B cell (primary cell): ENCODE data around the gene CYP2W1. TPM values are rescaled to one million over a fixed set of nuclear protein-coding genes. Genes with fewer than 3 reads are reported as not detected.

Experiments
- ATAC-seq: fragments of 200-7000 bp; cut with Tn5 transposase; one replicate; pipeline ENCODE4 v1.10.0; 2021; ENCODE audit warnings: low read depth, mild to moderate bottlenecking, moderate number of reproducible peaks, moderate library complexity
- CTCF ChIA-PET: fragments of 350-600 bp; sonication (Branson Sonifier 250); formaldehyde crosslinking; loops from one replicate; lab custom pipeline; 2021; ENCODE audit warnings: antibody characterized with exemption, inconsistent platforms; lab: Charles Lee
- POLR2A ChIA-PET: fragments of 350-600 bp; sonication (Branson Sonifier 250); formaldehyde crosslinking; loops from one replicate; lab custom pipeline; 2021; ENCODE audit warnings: antibody characterized with exemption; lab: Charles Lee
- DNase-seq: peaks from one replicate; pipeline ENCODE4 v3.0.0; 2013
- H2AFZ ChIP-seq: 2 replicates; pipeline ENCODE4 v1.6.1; 2012; ENCODE audit warnings: mild to moderate bottlenecking, low read depth, low read length; ENCODE audit not compliant: insufficient read depth, poor library complexity, severe bottlenecking
- H3K27ac ChIP-seq, 2 donors: 1 replicate in 1 of 2; 2 replicates in 1 of 2; pipeline ENCODE4 v1.5.1; 2012 to 2013; ENCODE audit warnings: low read length in 2 of 2, mild to moderate bottlenecking in 2 of 2, moderate library complexity in 1 of 2
- H3K27me3 ChIP-seq, 4 experiments: fragments of 200-600 bp in 1 of 4; sonication (generic) in 1 of 4; replicated peaks in 1 of 4; 1 replicate in 2 of 4; 2 replicates in 2 of 4; pipeline versions ENCODE4 v1.6.1 to v1.7.0; 2013 to 2016; ENCODE audit warnings: low read length in 3 of 4, mild to moderate bottlenecking in 2 of 4, mixed read lengths in 1 of 4, moderate library complexity in 1 of 4; ENCODE audit not compliant: insufficient read depth in 4 of 4, control insufficient read depth in 3 of 4; ENCODE audit errors: control extremely low read depth in 1 of 4
- H3K36me3 ChIP-seq, 2 experiments: replicated peaks in 1 of 2; 1 replicate in 1 of 2; 2 replicates in 1 of 2; pipeline versions ENCODE4 v1.6.1 to v1.7.1; 2013; ENCODE audit warnings: low read length in 1 of 2; ENCODE audit not compliant: insufficient read depth in 2 of 2, control insufficient read depth in 1 of 2; ENCODE audit errors: control extremely low read depth in 1 of 2, extremely low read depth in 1 of 2
- H3K4me1 ChIP-seq, 2 donors: fragments of 200-600 bp in 1 of 2; sonication (generic) in 1 of 2; 1 replicate in 1 of 2; 2 replicates in 1 of 2; pipeline versions ENCODE4 v1.5.1 to v1.6.1; 2013 to 2017; ENCODE audit warnings: low read length in 2 of 2; ENCODE audit not compliant: control insufficient read depth in 2 of 2, insufficient read depth in 2 of 2
- H3K4me2 ChIP-seq: replicated peaks from 2 replicates; pipeline ENCODE3; 2012; ENCODE audit warnings: mild to moderate bottlenecking, low read depth, low read length; ENCODE audit not compliant: poor library complexity, severe bottlenecking
- H3K4me3 ChIP-seq, 5 experiments: fragments of 200-600 bp in 1 of 5; sonication (generic) in 1 of 5; 1 replicate in 3 of 5; 2 replicates in 2 of 5; pipeline versions ENCODE4 v1.5.1 to v1.7.0; 2011 to 2016; ENCODE audit warnings: low read length in 4 of 5, mild to moderate bottlenecking in 4 of 5, low read depth in 2 of 5, control low read depth in 1 of 5, moderate library complexity in 1 of 5; ENCODE audit not compliant: insufficient read depth in 1 of 5; ENCODE audit errors: control extremely low read depth in 1 of 5, extremely low read depth in 1 of 5
- H3K79me2 ChIP-seq: fragments of 200-600 bp; sonication (generic); one replicate; pipeline ENCODE4 v1.6.0; 2016; ENCODE audit warnings: low read length; ENCODE audit not compliant: control insufficient read depth, insufficient read depth
- H3K9ac ChIP-seq: fragments of 200-600 bp; sonication (generic); 2 replicates; pipeline ENCODE4 v1.6.1; 2017; ENCODE audit warnings: mild to moderate bottlenecking, low read length, moderate library complexity
- H3K9me3 ChIP-seq, 3 donors: one replicate each; pipeline versions ENCODE4 v1.6.1 to v1.7.1; 2013; ENCODE audit warnings: low read length in 2 of 3; ENCODE audit not compliant: control insufficient read depth in 2 of 3, insufficient read depth in 1 of 3; ENCODE audit errors: control extremely low read depth in 1 of 3
- H4K20me1 ChIP-seq: 2 replicates; pipeline ENCODE4 v1.6.0; 2012; ENCODE audit warnings: mild to moderate bottlenecking, low read length; ENCODE audit not compliant: insufficient read depth, control insufficient read depth, poor library complexity, severe bottlenecking
- H3K27ac Mint-ChIP-seq: one replicate; pipeline ENCODE4 v1.8.0; 2021; ENCODE audit warnings: mixed read lengths
- H3K27me3 Mint-ChIP-seq: one replicate; pipeline ENCODE4 v1.8.0; 2021; ENCODE audit warnings: mixed read lengths
- H3K4me1 Mint-ChIP-seq: one replicate; pipeline ENCODE4 v1.8.0; 2021; ENCODE audit warnings: mixed read lengths
- H3K4me3 Mint-ChIP-seq: one replicate; pipeline ENCODE4 v1.8.0; 2021; ENCODE audit warnings: mixed read lengths
- H3K9me3 Mint-ChIP-seq: one replicate; pipeline ENCODE4 v1.8.0; 2022; ENCODE audit warnings: mixed read lengths; ENCODE audit not compliant: insufficient read depth
- CTCF ChIP-seq: fragments of 200-600 bp; IDR thresholded peaks from one replicate; pipeline ENCODE4 v1.8.0; 2022; ENCODE audit warnings: antibody characterized with exemption, mild to moderate bottlenecking
- EZH2 ChIP-seq: IDR thresholded peaks from 2 replicates; pipeline ENCODE4 v1.6.1; 2012; ENCODE audit warnings: borderline replicate concordance, low read depth, mild to moderate bottlenecking, moderate library complexity, low read length; ENCODE audit not compliant: insufficient read depth, poor library complexity, severe bottlenecking
- WGBS: methylation state at CpG from one replicate; pipeline ENCODE4 v1.1.5; 2013; ENCODE audit warnings: missing lambda C conversion rate; ENCODE audit not compliant: insufficient coverage; 5-methylcytosine and 5-hydroxymethylcytosine counted together
- intact Hi-C: fragments of 100-400 bp; cut with micrococcal nuclease; formaldehyde crosslinking; loops from one replicate; pipeline ENCODE4 v1.10.0; 2022
- polyA plus RNA-seq: library from polyadenylated mRNA; depleted of rRNA; stranded (reverse); fragments of >200 nt; gene quantifications from 2 replicates; pipeline ENCODE4 v1.2.3, GENCODE V29; 2012
- total RNA-seq, 2 donors: library from RNA; stranded (reverse); fragments of 120-200 nt in 1 of 2; gene quantifications; 1 replicate in 1 of 2; 2 replicates in 1 of 2; pipeline versions ENCODE4 v1.2.3 to v1.2.4, GENCODE V29; 2013 to 2022

CYP2W1 gene
- total and polyA plus RNA-seq, 2 donors (not counting 1 experiment from before 2014, with no cell fraction given): not detected

GRCh38 chr7:986766-987751, 4.1 kb downstream of the CYP2W1 start:
- no peak overlapping the region for H3K27ac Mint-ChIP-seq

More at GRCh38 chr7:986766-987751, 4.1 kb downstream of the CYP2W1 start:
- TF ChIP-seq CTCF (no peak), EZH2 (no peak)
- H3K27me3 ChIP-seq: peaks cover 0 to 29% (median 7%) of the 10 kb centered on the region in 4 experiments
- no peak overlapping the region for H3K4me3 ChIP-seq
- WGBS: 91% methylated on average over 52 of the region's 56 CpGs
- peaks cover 1% of the 10 kb centered on the region for H4K20me1 ChIP-seq
- ATAC-seq (no peak), DNase-seq (no peak)
- no peak overlapping the region for H2AFZ ChIP-seq
- no peaks in the 10 kb centered on the region for H3K4me1 Mint-ChIP-seq
- H3K27me3 Mint-ChIP-seq: peaks cover 8% of the 10 kb centered on the region
- no peaks in the 10 kb centered on the region for H3K4me1 ChIP-seq
- H3K36me3 ChIP-seq: no peaks in the 10 kb centered on the region
- H3K9me3 Mint-ChIP-seq: no peaks in the 10 kb centered on the region
- intact Hi-C loops: no loop called here
- H3K9me3 ChIP-seq: no peaks in the 10 kb centered on the region
- H3K9ac ChIP-seq: no peak overlapping the region
- no peaks in the 10 kb centered on the region for H3K79me2 ChIP-seq
- no peak overlapping the region for H3K27ac ChIP-seq
- no peak overlapping the region for H3K4me2 ChIP-seq
- CTCF ChIA-PET: no interaction called here
- POLR2A ChIA-PET: no interaction called here
- H3K4me3 Mint-ChIP-seq: no peak overlapping the region
